AG10803 (cell line): ENCODE measurements around the gene IFT81.

Experiments
- DNase-seq: peaks from one replicate; pipeline ENCODE4 v3.0.0; 2010; ENCODE audit warnings: low read depth
- H3K4me3 ChIP-seq: 2 replicates; pipeline ENCODE4 v1.5.1; 2011; ENCODE audit warnings: mild to moderate bottlenecking, low read length, control low read depth
- TF ChIP-seq, protein P1 (sequence below): conservative IDR thresholded peaks from 2 replicates; pipeline ENCODE4 v1.5.1; 2011; ENCODE audit warnings: mild to moderate bottlenecking, low read length, control low read depth, inconsistent platforms

IFT81 gene

DNA sequence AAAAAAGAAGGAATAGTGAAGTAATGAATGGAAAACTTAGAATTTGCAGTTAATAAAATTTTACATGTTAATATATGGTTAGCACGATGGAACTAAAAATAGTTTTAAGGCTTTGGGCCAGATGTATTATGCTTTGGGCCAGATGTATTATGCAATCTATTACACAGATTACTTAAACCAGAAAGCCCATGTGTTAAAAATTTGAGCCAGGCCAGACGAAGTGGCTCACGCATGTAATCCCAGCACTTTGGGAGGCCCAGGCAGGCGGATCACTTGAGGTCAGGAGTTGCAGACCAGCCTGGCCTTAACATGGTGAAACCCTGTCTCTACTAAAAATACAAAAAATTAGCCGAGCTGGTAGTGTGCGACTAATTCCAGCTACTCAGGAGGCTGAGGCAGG, 17.2 kb downstream of the IFT81 start:
- TF ChIP-seq, protein P1, sequence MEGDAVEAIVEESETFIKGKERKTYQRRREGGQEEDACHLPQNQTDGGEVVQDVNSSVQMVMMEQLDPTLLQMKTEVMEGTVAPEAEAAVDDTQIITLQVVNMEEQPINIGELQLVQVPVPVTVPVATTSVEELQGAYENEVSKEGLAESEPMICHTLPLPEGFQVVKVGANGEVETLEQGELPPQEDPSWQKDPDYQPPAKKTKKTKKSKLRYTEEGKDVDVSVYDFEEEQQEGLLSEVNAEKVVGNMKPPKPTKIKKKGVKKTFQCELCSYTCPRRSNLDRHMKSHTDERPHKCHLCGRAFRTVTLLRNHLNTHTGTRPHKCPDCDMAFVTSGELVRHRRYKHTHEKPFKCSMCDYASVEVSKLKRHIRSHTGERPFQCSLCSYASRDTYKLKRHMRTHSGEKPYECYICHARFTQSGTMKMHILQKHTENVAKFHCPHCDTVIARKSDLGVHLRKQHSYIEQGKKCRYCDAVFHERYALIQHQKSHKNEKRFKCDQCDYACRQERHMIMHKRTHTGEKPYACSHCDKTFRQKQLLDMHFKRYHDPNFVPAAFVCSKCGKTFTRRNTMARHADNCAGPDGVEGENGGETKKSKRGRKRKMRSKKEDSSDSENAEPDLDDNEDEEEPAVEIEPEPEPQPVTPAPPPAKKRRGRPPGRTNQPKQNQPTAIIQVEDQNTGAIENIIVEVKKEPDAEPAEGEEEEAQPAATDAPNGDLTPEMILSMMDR = no peak

DNA sequence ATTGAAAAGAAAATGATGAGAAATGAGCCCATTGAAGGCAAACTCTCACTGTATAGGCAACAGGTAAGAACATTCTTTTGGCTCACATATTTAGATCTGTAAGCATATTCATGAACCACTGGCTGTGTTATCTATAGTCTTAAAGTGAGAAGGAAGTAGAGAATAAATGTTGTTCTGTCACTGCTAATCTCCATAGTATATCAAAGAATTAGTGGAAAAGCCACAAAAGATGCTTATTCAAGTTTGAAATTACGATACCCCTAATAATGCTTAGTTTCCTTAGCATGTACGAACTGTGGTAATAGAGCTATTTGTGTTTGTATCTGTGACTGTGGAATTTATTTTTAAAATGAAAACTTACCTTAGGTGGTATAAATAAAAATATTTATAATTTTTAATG, 22.8 kb downstream of the IFT81 start:
- TF ChIP-seq, protein P1 = no peak
- no peak overlapping the region for H3K4me3 ChIP-seq
- no peak for DNase-seq

More for the DNA sequence above, 17.2 kb downstream of the IFT81 start:
- DNase-seq = peak; percentile 95
- no peak overlapping the region for H3K4me3 ChIP-seq

DNA sequence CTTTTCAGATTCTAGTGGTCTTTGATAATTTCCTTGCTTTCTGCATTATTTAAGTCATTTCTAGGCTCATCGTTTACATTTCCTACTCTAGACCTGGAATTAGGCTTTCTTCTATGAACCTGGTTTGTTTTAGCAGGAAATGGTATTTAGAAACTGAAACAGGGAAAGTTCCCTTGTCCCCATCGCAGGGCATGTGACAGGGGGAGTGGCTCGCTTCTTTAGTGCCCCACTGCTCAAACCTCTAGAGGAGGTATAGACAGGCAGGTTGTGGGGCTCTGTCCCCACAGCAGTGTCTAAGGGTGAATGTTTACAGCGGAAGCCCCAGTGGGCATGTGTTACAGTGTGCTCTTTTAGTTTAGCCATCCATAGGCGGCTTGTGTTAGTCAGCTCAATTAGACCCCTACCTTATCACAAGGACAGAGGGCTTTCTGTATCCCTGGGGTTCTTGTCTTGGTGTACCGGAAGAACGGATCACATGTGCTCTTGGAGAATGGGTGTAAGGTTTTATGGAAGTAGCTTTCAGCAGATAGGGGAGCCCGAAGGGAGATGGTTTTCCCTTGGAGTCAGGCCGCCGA, 25.0 kb downstream of the IFT81 start:
- no peak overlapping the region for H3K4me3 ChIP-seq
- TF ChIP-seq, protein P1 = no peak
- DNase-seq = no peak

DNA sequence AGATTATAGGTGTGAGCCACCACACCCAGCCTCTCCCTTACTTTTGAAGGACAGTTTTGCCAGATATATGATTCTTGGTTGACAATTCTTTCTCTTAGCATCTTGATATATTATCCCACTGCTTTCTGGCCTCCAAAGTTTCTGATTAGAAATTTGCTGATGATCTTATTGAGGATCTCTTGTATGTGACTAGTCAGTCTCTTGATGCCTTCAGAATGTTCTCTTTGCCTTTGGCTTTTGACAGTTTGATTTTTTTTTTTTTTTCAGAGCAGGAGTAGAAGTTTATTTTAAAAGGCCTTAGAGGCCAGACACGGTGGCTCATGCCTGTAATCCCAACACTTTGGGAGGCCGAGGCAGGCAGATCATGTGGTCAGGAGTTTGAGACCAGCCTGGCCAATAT, 32.6 kb downstream of the IFT81 start:
- DNase-seq = no peak
- no peak overlapping the region for H3K4me3 ChIP-seq
- TF ChIP-seq, protein P1 = no peak

DNA sequence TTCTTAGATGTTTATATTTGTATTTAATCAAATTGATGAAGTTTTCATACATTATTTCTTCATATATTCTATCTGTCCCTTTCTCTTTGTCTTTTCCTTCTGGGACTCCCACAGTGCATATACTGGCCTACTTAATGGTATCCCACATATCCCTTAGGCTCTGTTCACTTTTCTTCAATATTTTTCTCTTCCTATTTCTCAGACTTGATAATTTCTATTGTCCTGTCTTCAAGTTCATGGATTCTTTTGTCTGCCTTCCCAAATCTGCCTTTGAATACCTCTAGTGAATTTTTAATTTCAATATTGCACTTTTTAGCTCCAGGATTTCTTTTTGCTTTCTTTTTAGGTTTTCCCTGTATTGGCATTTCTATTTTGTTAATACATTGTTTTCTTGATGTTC, 33.4 kb downstream of the IFT81 start:
- DNase-seq = no peak
- H3K4me3 ChIP-seq = no peak overlapping the region

DNA sequence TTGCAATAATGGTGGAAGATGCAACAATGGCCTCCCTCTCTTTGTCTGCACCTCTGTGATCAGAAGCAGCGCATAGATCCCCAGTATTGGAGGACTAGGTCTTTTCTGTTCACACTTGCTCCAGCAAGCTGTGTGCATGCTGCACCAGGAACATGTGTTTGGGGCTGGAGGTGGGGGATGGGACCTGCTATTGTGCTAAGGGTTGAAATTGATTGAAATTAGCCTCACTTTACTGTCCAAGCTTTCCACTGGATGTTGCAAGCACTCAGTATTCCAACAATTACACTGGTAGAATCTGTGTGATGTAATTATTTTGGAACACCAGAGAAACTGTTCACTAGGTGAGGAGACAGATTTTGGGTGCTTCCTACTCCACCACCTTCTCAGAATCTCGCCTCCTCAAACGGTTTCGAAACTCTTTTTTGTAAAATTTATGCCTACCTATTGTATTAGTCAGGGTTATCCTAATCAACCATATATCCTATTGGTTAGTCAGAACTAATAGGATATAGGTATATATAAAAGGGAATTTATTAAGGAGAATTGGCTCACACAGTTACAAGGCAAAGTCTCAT, 35.6 kb downstream of the IFT81 start:
- H3K4me3 ChIP-seq = no peak overlapping the region
- TF ChIP-seq, protein P1 = no peak
- no peak for DNase-seq

More for the DNA sequence above, 33.4 kb downstream of the IFT81 start:
- TF ChIP-seq, protein P1 = no peak

DNA sequence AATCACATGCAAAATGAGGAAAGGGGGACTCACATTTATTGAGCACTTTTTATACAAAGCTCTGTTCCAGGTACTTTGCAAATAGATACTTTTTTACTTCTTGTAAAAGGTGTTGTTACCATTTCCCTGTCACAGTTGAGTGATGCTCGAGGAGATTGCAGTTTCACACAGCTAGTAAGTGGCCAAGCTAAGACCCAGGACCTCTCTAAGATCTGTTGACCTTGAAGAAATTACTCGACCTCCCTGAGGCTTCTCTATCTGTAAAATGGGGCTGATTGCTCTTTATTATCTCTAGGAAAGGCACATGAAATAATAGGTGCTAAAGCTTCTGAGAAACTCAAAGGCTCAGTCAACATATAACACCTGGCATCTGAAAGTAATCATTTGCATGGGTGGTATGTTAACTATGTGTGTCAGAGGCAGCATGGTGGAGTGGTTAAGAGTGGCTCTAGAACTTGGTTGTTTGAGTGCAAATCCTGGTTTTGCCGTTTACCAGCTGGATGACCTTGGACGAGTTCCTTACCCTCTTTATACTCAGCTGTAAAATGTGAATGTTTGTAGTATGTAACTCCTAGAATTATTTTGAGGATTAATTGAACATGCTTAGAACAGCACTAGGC, 41.5 kb downstream of the IFT81 start:
- H3K4me3 ChIP-seq = no peak overlapping the region
- TF ChIP-seq, protein P1 = no peak
- DNase-seq = no peak
